GM12878 (cell line): ENCODE data around the gene CIP2A.

ENCODE experiments used
- ETV6 ChIP-seq, 2 experiments: fragments of 450-650 bp in 1 of 2; IDR thresholded peaks in 1 of 2; conservative IDR thresholded peaks in 1 of 2; 2 replicates each; pipeline ENCODE4 v1.6.1; 2014; ENCODE audit warnings: antibody characterized with exemption in 1 of 2, borderline replicate concordance in 1 of 2, low read depth in 1 of 2, mild to moderate bottlenecking in 1 of 2, moderate library complexity in 1 of 2
- EZH2 ChIP-seq: IDR thresholded peaks from 2 replicates; pipeline ENCODE4 v1.6.1; 2012; ENCODE audit warnings: low read depth, mild to moderate bottlenecking, control low read depth, inconsistent platforms, low read length, borderline replicate concordance; ENCODE audit not compliant: control insufficient read depth
- POLR2AphosphoS2 ChIP-seq: IDR thresholded peaks from 2 replicates; pipeline ENCODE4 v1.6.1; 2011; ENCODE audit warnings: low read depth, mild to moderate bottlenecking, low read length, improper control_type of control experiment, moderate library complexity
- TF ChIP-seq, protein P1 (sequence below), 3 experiments: IDR thresholded peaks in 2 of 3; conservative IDR thresholded peaks in 1 of 3; 2 replicates each; pipeline ENCODE4 v1.5.1; 2011; ENCODE audit warnings: low read depth in 3 of 3, low read length in 3 of 3, mild to moderate bottlenecking in 3 of 3, control low read depth in 2 of 3, moderate library complexity in 2 of 3, inconsistent platforms in 1 of 3, mixed read lengths in 1 of 3; ENCODE audit not compliant: control insufficient read depth in 2 of 3, insufficient read depth in 1 of 3; ENCODE audit errors: extremely low read depth in 1 of 3

DNA sequence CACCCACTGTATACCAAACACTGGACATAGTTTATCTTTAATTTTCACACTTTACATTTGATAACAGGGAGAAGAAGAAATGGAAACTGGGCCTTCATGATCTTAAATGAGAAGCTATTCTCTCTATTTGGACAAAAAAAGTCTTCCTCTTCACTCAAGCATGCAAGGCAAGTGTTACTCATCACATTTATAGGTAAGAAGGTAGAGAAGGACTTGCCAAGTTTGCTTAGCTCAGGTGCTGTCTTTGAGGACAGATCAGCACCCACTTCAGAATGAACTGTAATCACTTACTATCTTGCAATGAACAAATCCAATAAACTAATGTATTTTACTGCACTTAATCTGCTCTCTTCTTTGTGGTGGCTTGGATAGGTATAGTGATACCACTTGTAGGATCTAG, 77.7 kb downstream of the CIP2A start:
- TF ChIP-seq, protein P1, sequence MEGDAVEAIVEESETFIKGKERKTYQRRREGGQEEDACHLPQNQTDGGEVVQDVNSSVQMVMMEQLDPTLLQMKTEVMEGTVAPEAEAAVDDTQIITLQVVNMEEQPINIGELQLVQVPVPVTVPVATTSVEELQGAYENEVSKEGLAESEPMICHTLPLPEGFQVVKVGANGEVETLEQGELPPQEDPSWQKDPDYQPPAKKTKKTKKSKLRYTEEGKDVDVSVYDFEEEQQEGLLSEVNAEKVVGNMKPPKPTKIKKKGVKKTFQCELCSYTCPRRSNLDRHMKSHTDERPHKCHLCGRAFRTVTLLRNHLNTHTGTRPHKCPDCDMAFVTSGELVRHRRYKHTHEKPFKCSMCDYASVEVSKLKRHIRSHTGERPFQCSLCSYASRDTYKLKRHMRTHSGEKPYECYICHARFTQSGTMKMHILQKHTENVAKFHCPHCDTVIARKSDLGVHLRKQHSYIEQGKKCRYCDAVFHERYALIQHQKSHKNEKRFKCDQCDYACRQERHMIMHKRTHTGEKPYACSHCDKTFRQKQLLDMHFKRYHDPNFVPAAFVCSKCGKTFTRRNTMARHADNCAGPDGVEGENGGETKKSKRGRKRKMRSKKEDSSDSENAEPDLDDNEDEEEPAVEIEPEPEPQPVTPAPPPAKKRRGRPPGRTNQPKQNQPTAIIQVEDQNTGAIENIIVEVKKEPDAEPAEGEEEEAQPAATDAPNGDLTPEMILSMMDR (IDR thresholded peaks at IDR 0.05 in 2 of 3, conservative IDR thresholded peaks at IDR 0.05 in 1 of 3; ENCODE audit: control insufficient read depth in 2 of 3, extremely low read depth in 1 of 3, insufficient read depth in 1 of 3, low read depth in 3 of 3, low read length in 3 of 3): no peak
- TF ChIP-seq ETV6 (conservative IDR thresholded peaks at IDR 0.05 in 1 of 2, IDR thresholded peaks at IDR 0.05 in 1 of 2; ENCODE audit: borderline replicate concordance in 1 of 2, low read depth in 1 of 2) (no peak), EZH2 (no peak), POLR2AphosphoS2 (no peak)
